CD14-positive monocyte (primary cell): ENCODE measurements around the gene PIP5K1C. TPM values are rescaled to one million over a fixed set of nuclear protein-coding genes. Genes with fewer than 3 reads are reported as not detected.

Experiments used
- DNase-seq, 3 donors: peaks; one replicate each; pipeline ENCODE4 v3.0.0-alpha.2; 2011 to 2022
- H2AFZ ChIP-seq: 2 replicates; pipeline ENCODE4 v1.6.0; 2012; ENCODE audit warnings: mild to moderate bottlenecking, low read depth, low read length, inconsistent platforms; ENCODE audit not compliant: insufficient read depth, poor library complexity, severe bottlenecking
- H3K27ac ChIP-seq, 2 donors: 1 replicate in 1 of 2; 2 replicates in 1 of 2; pipeline ENCODE4 v1.5.1; 2012 to 2013; ENCODE audit warnings: low read length in 2 of 2, control low read depth in 1 of 2, inconsistent platforms in 1 of 2, low read depth in 1 of 2, mild to moderate bottlenecking in 1 of 2
- H3K27me3 ChIP-seq, 2 donors: one replicate each; pipeline versions ENCODE4 v1.6.0 to v1.6.1; 2011 to 2013; ENCODE audit warnings: low read length in 2 of 2; ENCODE audit not compliant: control insufficient read depth in 2 of 2, insufficient read depth in 2 of 2
- H3K36me3 ChIP-seq, 2 donors: replicated peaks in 1 of 2; 1 replicate in 1 of 2; 2 replicates in 1 of 2; pipeline versions ENCODE4 v1.5.1 to v1.6.1; 2012 to 2013; ENCODE audit warnings: low read length in 2 of 2, control low read depth in 1 of 2, inconsistent platforms in 1 of 2, mild to moderate bottlenecking in 1 of 2; ENCODE audit not compliant: insufficient read depth in 2 of 2, control insufficient read depth in 1 of 2
- H3K4me1 ChIP-seq, 2 donors: 1 replicate in 1 of 2; 2 replicates in 1 of 2; pipeline versions ENCODE4 v1.5.1 to v1.6.1; 2012 to 2013; ENCODE audit warnings: low read length in 2 of 2, control low read depth in 1 of 2, inconsistent platforms in 1 of 2, mild to moderate bottlenecking in 1 of 2, moderate library complexity in 1 of 2; ENCODE audit not compliant: insufficient read depth in 2 of 2, control insufficient read depth in 1 of 2
- H3K4me2 ChIP-seq: replicated peaks from 2 replicates; pipeline ENCODE3; 2012; ENCODE audit warnings: low read length, moderate library complexity, mild to moderate bottlenecking; ENCODE audit not compliant: poor library complexity, severe bottlenecking; ENCODE audit errors: extremely low read depth
- H3K4me3 ChIP-seq, 3 experiments: fragments of 200-600 bp in 1 of 3; sonication (generic) in 1 of 3; replicated peaks in 1 of 3; 1 replicate in 2 of 3; 2 replicates in 1 of 3; pipeline ENCODE4 v1.5.1; 2011 to 2013; ENCODE audit warnings: low read length in 3 of 3, mild to moderate bottlenecking in 3 of 3, control low read depth in 2 of 3, low read depth in 2 of 3, inconsistent platforms in 1 of 3, moderate library complexity in 1 of 3
- H3K79me2 ChIP-seq: 2 replicates; pipeline ENCODE4 v1.6.0; 2012; ENCODE audit warnings: mild to moderate bottlenecking, control low read depth, inconsistent platforms, low read length, moderate library complexity; ENCODE audit not compliant: insufficient read depth
- H3K9ac ChIP-seq: 2 replicates; pipeline ENCODE4 v1.6.0; 2017; ENCODE audit warnings: low read length, mild to moderate bottlenecking; ENCODE audit not compliant: insufficient read depth, poor library complexity, severe bottlenecking
- H3K9me3 ChIP-seq, 2 donors: replicated peaks in 1 of 2; 1 replicate in 1 of 2; 2 replicates in 1 of 2; pipeline versions ENCODE4 v1.5.1 to v1.6.1; 2012 to 2013; ENCODE audit warnings: low read length in 2 of 2, control low read depth in 1 of 2; ENCODE audit not compliant: control insufficient read depth in 1 of 2, insufficient read depth in 1 of 2
- H4K20me1 ChIP-seq: 2 replicates; pipeline ENCODE4 v1.6.0; 2012; ENCODE audit warnings: mild to moderate bottlenecking, low read length, control low read depth, moderate library complexity; ENCODE audit not compliant: insufficient read depth
- H3K27ac Mint-ChIP-seq, 7 donors: one replicate each; pipeline ENCODE4 v1.8.0; 2020; ENCODE audit warnings: mild to moderate bottlenecking in 7 of 7, mixed read lengths in 7 of 7, moderate library complexity in 6 of 7, inconsistent platforms in 2 of 7
- H3K27me3 Mint-ChIP-seq, 3 donors: one replicate each; pipeline ENCODE4 v1.8.0; 2021 to 2022; ENCODE audit warnings: low read depth in 3 of 3, mild to moderate bottlenecking in 3 of 3, mixed read lengths in 3 of 3, moderate library complexity in 3 of 3, inconsistent platforms in 1 of 3
- H3K36me3 Mint-ChIP-seq, 2 donors: one replicate each; pipeline ENCODE4 v1.8.0; 2020; ENCODE audit warnings: mixed read lengths in 2 of 2, inconsistent platforms in 1 of 2, mild to moderate bottlenecking in 1 of 2
- H3K4me1 Mint-ChIP-seq: one replicate; pipeline ENCODE4 v1.8.0; 2020; ENCODE audit warnings: mild to moderate bottlenecking, mixed read lengths
- H3K4me3 Mint-ChIP-seq, 2 donors: one replicate each; pipeline ENCODE4 v1.8.0; 2020; ENCODE audit warnings: mild to moderate bottlenecking in 2 of 2, mixed read lengths in 2 of 2, moderate library complexity in 1 of 2
- H3K9me3 Mint-ChIP-seq, 7 donors: one replicate each; pipeline ENCODE4 v1.8.0; 2020 to 2022; ENCODE audit warnings: mixed read lengths in 7 of 7, mild to moderate bottlenecking in 6 of 7, moderate library complexity in 6 of 7, inconsistent platforms in 2 of 7
- CTCF ChIP-seq: fragments of 200-600 bp; IDR thresholded peaks from one replicate; pipeline ENCODE4 v1.8.0; 2022; ENCODE audit warnings: antibody characterized with exemption, mild to moderate bottlenecking
- WGBS: methylation state at CpG from one replicate; pipeline ENCODE4 v1.1.5; 2013; ENCODE audit warnings: missing lambda C conversion rate; ENCODE audit not compliant: insufficient coverage; 5-methylcytosine and 5-hydroxymethylcytosine counted together
- intact Hi-C, 2 donors: fragments of 100-400 bp; cut with micrococcal nuclease; formaldehyde crosslinking; loops; one replicate each; pipeline versions ENCODE4 v1.15.0 to v1.15.1; 2023
- polyA plus RNA-seq, 3 donors: library from polyadenylated mRNA; depleted of rRNA in 1 of 3; unstranded in 2 of 3; stranded (reverse) in 1 of 3; fragments of 300-500 nt in 2 of 3; fragments of >200 nt in 1 of 3; fragmentation: Illumina TruSeq in 2 of 3; gene quantifications; 1 replicate in 2 of 3; 2 replicates in 1 of 3; pipeline ENCODE4 v1.2.3, GENCODE V29; 2012 to 2021

PIP5K1C gene
- polyA plus RNA-seq, 3 donors, result 6.5 to 19.5 (median 10.1) TPM

DNA sequence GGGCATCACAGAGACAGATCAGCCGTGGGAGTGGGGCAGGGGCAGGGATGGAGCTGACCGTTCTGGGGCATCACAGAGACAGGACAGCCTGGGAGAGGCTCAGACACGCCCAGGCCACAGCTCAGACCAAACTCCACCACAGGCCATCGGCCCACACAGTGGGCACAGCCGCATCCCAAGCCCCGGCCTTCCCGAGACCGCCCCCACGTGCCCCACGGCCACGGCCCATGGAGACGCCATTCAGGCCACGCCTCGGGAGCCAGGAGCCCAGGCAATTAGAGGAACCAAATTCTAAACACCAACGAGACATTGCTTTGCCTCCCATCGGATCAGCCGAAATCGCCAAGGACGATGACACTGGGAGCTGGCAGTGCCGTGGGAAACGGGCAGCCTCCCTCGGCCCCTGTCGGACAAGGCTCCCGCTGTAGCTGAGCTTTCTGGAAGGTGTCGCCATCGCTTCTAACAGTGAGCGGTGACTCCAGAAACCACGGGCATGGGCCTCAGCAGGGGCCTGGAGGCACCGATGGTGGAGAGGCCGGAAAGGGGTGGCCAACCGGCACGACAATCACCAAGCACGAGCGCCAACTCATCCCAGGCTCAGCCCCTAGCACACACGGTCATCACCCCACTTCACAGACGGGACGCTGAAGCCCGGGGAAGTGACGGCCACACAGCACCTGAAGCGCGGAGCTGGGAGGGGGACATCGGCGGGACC is 2.4 kb downstream of the PIP5K1C start:
- peaks cover 0 to 3% (median 2%) of the 10 kb centered on the region in 3 donors for H3K27me3 Mint-ChIP-seq
- 95% methylated on average over 31 of the region's 43 CpGs for WGBS
- Histone ChIP-seq H3K36me3 (peaks cover 13 to 24% of the 10 kb centered on the region in 2 donors), H3K4me3 (no peak overlapping the region), H3K9me3 (no peaks in the 10 kb centered on the region), H3K27ac (peak overlapping the region in 1 of 2 donors; percentile 58), H3K27me3 (no peaks in the 10 kb centered on the region), H3K4me2 (no peak overlapping the region), H3K4me1 (peaks cover 5 to 13% of the 10 kb centered on the region in 2 donors), H3K9ac (no peak overlapping the region), H2AFZ (no peak overlapping the region), H3K79me2 (peaks cover 71% of the 10 kb centered on the region), H4K20me1 (peaks cover 70% of the 10 kb centered on the region)
- H3K9me3 Mint-ChIP-seq, result peaks cover 0 to 3% (median 0%) of the 10 kb centered on the region in 7 donors
- H3K4me1 Mint-ChIP-seq, result peaks cover 16% of the 10 kb centered on the region
- H3K4me3 Mint-ChIP-seq, result peak overlapping the region in 1 of 2 donors; percentile 37
- DNase-seq, result no peak
- no peak for TF ChIP-seq CTCF
- H3K36me3 Mint-ChIP-seq, result peaks cover 4 to 32% of the 10 kb centered on the region in 2 donors
- H3K27ac Mint-ChIP-seq, result peak overlapping the region in 4 of 7 donors; percentile 50 to 70 (median 66)
- intact Hi-C loops, result no loop called here

DNA sequence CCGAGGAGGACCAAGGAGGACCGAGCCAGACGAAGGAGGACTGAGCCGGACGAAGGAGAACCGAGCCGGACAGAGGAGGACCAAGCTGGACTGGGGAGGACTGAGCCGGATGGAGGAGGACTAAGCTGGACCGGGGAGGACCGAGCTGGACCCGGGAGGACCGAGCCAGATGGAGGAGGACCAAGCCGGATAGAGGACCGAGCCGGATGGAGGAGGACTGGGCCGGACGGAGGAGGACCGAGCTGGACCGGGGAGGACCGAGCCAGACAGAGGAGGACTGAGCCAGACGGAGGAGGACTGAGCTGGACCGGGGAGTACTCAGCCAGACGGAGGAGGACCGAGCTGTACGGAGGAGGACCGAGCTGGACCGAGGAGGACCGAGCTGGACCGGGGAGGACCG is 3.2 kb downstream of the PIP5K1C start:
- intact Hi-C loops, result no loop called here
- Mint-ChIP-seq H3K9me3 (peaks cover 0 to 3% (median 0%) of the 10 kb centered on the region in 7 donors), H3K27me3 (peaks cover 0 to 3% (median 0%) of the 10 kb centered on the region in 3 donors), H3K36me3 (peaks cover 4 to 35% of the 10 kb centered on the region in 2 donors), H3K27ac (peak overlapping the region in 2 of 7 donors; percentile 6 to 14), H3K4me3 (no peak overlapping the region), H3K4me1 (peaks cover 16% of the 10 kb centered on the region)
- peaks cover 13 to 24% of the 10 kb centered on the region in 2 donors for H3K36me3 ChIP-seq
- H3K9ac ChIP-seq, result no peak overlapping the region
- H3K4me3 ChIP-seq, result no peak overlapping the region
- no peaks in the 10 kb centered on the region for H3K9me3 ChIP-seq
- peaks cover 5 to 13% of the 10 kb centered on the region in 2 donors for H3K4me1 ChIP-seq
- TF ChIP-seq CTCF, result no peak
- H2AFZ ChIP-seq, result no peak overlapping the region
- peaks cover 78% of the 10 kb centered on the region for H4K20me1 ChIP-seq
- H3K79me2 ChIP-seq, result peaks cover 78% of the 10 kb centered on the region
- no peak overlapping the region for H3K27ac ChIP-seq
- no peak for DNase-seq
- H3K4me2 ChIP-seq, result no peak overlapping the region
- 98% methylated on average over 30 of the region's 30 CpGs for WGBS
- H3K27me3 ChIP-seq, result no peaks in the 10 kb centered on the region
